ES-I3 (cell line): ENCODE data around the gene SLC1A2.

Experiments used
- H3K36me3 ChIP-seq: 2 replicates; pipeline ENCODE4 v1.6.1; 2013; ENCODE audit warnings: mild to moderate bottlenecking, low read length, control low read depth, moderate library complexity; ENCODE audit not compliant: insufficient read depth
- H3K4me1 ChIP-seq: 2 replicates; pipeline ENCODE4 v1.6.1; 2013; ENCODE audit warnings: mild to moderate bottlenecking, control low read depth, low read length; ENCODE audit not compliant: insufficient read depth
- H3K9ac ChIP-seq: 2 replicates; pipeline ENCODE4 v1.6.1; 2013; ENCODE audit warnings: low read depth, mild to moderate bottlenecking, low read length, moderate library complexity
- H3K9me3 ChIP-seq: 2 replicates; pipeline ENCODE4 v1.6.1; 2013; ENCODE audit warnings: mild to moderate bottlenecking, low read length, moderate library complexity; ENCODE audit not compliant: control insufficient read depth, insufficient read depth

Gene SLC1A2

DNA sequence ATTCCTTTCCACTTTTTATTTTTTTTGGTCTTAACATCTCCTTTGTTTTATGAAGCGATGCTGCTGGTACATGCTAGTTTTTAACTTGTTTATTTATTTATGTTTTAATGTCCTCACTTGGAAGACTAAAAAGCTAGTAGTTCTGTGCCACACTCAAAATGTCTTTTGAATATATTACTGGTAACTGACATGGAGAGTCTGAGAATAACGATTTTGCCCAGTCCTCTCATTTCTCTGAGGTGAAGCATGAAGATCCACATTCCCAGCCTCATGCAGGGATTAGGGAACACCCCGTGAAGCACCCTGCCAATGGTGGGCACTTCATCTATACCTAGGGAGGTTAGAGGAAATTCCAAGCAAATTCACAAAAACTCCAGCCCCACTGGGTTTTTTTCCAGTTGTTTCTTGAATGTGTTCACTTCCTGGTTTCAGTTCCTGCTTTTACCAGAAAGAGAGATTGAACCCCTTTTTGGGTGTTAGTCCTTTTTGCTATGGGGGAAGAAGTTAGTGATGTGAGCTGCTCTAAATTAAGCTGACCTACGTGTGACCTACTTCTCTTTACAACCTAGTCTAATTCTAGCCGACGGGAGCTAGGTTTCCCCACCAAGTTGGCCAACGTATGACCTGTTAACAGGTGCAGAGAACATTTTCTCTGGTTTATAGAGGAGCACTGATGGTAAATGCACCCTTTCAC lies 106.1 kb downstream of the SLC1A2 start:
- Histone ChIP-seq H3K9me3 (no peaks in the 10 kb centered on the region), H3K36me3 (no peaks in the 10 kb centered on the region), H3K9ac (no peak overlapping the region), H3K4me1 (no peaks in the 10 kb centered on the region)

DNA sequence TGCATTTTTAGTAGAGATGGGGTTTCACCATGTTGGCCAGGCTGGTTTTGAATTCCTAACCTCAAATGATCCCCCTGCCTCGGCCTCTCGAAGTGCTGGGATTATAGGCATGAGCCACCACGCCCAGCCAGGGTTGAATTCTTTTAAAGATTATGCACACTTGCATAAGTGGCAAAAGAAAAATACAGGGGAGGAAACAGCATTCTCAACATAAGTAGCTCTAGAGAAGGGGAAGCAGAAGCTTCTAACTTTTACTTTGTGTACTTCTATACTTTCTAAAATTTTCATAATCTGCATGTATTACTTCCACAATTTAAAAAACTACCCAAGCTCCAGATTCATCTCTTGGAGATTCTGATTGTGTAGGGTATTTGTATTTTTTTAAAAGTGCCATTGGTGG lies 108.0 kb downstream of the SLC1A2 start:
- no peaks in the 10 kb centered on the region for H3K9me3 ChIP-seq
- no peaks in the 10 kb centered on the region for H3K4me1 ChIP-seq
- H3K9ac ChIP-seq, result no peak overlapping the region
- H3K36me3 ChIP-seq, result no peaks in the 10 kb centered on the region

DNA sequence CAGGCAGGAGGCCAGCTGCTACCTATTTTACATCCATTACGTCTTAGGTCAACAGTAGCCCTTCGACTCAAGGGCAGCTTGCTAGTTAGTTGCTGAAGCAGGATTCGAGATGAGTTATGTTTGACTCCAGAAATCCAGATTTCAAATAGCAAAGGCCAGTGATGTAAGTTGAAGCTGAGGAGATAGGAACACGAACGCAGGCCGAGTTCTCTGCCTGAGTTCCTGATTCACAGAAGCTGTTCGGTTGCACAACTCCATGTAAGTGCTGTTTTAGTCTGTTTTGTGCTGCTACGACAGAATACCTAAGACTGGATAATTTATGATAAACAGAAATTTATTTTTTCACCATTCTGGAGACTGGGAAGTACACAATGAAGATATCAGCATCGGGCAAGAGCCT lies 111.2 kb downstream of the SLC1A2 start:
- H3K4me1 ChIP-seq, result no peaks in the 10 kb centered on the region
- no peaks in the 10 kb centered on the region for H3K9me3 ChIP-seq
- no peaks in the 10 kb centered on the region for H3K36me3 ChIP-seq
- H3K9ac ChIP-seq, result no peak overlapping the region

DNA sequence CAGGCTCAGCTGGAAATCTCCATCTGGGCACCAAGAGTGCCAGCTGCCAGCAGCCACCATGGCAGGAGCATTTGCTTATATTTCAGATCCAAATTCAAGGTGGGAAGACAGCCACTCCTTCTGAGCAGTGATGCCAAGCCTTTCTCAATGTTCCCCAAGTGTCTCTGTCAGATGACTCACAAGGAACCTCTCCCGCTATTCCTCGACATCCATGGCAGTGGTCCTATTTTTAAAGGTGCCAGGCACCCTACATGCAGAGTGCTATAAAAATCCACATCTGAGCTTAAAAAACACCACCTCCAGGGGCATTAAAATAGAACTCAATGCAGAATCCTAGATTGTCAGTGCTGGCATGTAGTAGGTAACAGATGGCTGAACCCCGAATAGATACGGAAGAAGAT lies 112.1 kb downstream of the SLC1A2 start:
- Histone ChIP-seq H3K4me1 (no peaks in the 10 kb centered on the region), H3K9me3 (no peaks in the 10 kb centered on the region), H3K36me3 (no peaks in the 10 kb centered on the region), H3K9ac (no peak overlapping the region)

DNA sequence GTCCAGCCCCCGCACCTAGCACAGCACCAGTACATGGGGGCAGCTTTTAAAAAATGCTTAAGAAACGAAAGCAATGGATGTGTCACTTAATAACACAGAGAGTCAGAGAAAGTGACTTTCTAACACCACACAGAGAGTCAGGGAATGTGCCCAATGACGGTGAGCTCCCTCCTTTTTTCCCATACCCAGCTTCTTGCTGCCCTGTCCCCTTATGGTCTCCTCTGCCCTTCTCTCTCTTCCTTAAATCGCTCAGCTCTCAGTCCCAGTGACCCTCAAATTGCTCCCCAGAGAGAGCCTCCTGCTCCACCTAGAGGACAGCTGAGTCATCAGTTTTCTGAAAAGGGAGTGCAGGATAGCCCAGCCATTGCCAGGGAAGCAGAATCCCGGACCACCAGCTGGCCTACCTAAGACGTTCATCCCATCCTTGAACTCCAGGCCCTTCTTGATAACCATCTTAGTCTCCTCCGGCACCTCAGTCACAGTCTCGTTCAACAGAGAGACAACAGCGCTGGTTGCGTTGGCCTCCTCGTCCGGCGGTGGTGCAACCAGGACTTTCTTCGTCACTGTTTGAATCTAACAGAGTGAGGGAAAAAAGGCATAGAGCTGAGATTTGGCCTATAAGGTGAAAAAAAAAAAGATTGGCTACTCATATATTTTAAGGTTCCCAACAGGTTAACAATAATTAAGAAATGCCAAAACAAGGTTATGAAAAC lies 113.5 kb downstream of the SLC1A2 start:
- Histone ChIP-seq H3K9me3 (no peaks in the 10 kb centered on the region), H3K9ac (no peak overlapping the region), H3K36me3 (no peaks in the 10 kb centered on the region), H3K4me1 (no peaks in the 10 kb centered on the region)

DNA sequence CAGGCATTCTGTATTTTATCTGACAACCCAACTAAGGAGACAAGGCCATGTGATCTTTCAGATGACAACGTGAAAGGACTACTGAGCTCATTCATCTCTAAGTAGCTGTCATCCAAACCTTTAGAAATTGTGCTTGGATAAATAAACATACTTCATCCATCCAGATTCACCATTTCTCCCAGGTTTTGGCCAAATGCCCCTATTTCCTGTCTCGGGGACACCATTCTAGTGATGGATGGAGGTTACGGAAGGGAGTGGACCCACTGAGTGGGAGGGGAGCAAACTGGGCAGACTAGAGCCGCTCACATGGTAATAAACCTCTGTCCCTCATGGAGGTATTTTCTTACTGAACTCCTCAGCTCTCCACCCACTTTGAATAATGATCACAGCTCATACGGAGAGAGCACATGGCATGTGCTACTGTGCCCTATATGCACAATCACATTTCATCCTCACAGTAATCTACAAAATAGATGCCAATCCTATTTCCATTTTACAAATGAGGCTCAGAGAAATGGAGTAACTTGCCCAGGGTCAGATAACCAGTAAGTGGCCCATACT lies 114.4 kb downstream of the SLC1A2 start:
- no peaks in the 10 kb centered on the region for H3K9me3 ChIP-seq
- H3K36me3 ChIP-seq, result no peaks in the 10 kb centered on the region
- no peak overlapping the region for H3K9ac ChIP-seq
- H3K4me1 ChIP-seq, result no peaks in the 10 kb centered on the region

DNA sequence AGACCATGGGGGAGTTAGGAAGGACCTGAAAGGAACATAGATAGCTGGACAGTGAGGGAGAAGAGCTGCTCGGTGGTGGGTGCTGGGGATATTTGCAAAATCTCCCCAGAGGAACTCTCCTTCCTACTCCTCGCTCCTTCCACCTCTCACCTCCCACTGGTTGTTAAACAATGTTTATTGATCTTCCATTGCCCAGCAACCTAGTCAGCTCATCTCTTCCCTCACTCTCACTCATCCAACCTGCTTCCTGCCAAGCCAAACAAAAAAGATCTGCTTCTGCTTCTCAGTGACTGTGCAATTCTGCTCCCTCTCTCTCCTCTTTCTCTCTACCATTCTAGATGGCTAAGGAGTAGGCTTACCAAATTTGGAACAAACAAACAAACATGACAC lies 115.0 kb downstream of the SLC1A2 start:
- Histone ChIP-seq H3K9ac (no peak overlapping the region), H3K36me3 (no peaks in the 10 kb centered on the region)

DNA sequence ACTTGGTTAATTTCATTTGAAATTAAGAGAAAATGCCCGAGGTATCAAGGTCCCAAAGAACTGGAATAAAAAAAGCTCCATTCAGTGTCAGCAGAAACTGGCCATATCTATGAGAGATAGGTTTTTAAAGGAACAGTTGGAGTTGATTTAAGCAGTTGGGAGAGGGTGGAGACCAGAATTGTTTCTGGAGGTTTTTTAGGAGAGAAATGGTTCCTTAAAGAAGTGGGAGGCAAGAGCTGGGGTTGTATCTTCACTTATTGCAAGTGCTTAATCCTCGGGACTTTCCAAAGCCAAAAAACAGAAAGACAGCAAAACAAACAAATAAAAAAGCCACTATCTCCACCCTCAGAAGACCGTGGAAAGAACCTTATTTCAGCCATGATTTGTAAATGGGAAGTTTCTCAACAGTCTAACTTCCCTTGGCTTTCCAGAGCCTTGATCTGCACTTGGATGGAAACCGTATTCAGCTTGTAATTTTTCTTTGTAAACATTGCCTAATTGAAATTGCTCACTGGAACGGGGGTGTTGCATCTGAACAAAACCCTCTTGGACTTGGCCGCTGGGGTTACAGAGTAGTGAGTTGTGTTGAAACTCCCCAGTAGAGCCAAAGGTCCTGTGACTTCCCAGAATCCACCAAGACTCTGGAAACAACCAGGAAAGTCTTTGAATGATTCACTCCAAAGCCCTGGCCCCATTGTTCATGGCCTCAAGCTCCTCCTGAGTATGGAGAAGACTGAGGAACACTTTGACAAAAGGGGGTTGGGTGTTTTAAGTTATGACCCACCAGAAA lies 115.6 kb downstream of the SLC1A2 start:
- Histone ChIP-seq H3K9ac (no peak overlapping the region), H3K4me1 (no peaks in the 10 kb centered on the region), H3K9me3 (no peaks in the 10 kb centered on the region), H3K36me3 (no peaks in the 10 kb centered on the region)

More for the DNA sequence above, 115.0 kb downstream of the SLC1A2 start:
- Histone ChIP-seq H3K9me3 (no peaks in the 10 kb centered on the region), H3K4me1 (no peaks in the 10 kb centered on the region)

DNA sequence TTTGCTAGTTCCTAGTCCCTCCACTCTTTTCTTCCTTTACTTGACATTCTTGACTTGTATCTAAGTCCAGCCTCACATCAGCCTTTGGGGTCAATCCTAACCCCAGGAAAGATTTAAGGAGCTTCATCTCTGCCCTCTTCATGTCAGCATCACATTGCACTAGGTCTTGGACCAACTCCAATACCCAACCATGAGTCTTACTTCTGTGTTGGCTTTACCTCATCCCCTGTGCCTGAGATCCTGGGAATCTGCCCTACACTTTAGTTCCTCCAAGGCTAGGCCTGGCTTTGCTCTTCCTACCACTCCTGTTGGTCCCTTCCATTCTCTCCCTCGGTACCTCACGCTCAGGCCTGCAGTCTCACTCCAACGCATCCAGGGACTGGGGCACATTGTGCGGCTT lies 117.0 kb downstream of the SLC1A2 start:
- no peaks in the 10 kb centered on the region for H3K4me1 ChIP-seq
- no peaks in the 10 kb centered on the region for H3K9me3 ChIP-seq
- no peaks in the 10 kb centered on the region for H3K36me3 ChIP-seq
- H3K9ac ChIP-seq, result no peak overlapping the region

DNA sequence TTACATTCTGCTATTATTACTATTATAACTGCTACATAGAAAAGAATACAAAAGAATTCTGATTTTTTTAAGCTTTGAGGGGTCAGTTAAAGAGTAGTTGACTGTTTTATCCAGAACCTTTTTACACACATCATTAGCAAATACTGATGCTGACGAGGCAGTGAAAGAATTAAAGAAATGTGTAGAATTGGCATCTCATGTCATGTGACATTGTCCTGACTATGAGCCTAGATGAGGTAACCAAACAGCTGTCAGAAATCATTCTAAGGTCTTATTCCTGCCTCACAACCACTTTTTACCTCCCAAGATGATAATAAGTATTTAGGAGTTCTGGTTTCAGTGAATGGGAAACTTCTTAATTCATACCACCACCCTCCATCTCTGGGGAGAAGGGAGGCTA lies 121.0 kb downstream of the SLC1A2 start:
- Histone ChIP-seq H3K9ac (no peak overlapping the region), H3K36me3 (no peaks in the 10 kb centered on the region), H3K4me1 (no peaks in the 10 kb centered on the region), H3K9me3 (no peaks in the 10 kb centered on the region)

DNA sequence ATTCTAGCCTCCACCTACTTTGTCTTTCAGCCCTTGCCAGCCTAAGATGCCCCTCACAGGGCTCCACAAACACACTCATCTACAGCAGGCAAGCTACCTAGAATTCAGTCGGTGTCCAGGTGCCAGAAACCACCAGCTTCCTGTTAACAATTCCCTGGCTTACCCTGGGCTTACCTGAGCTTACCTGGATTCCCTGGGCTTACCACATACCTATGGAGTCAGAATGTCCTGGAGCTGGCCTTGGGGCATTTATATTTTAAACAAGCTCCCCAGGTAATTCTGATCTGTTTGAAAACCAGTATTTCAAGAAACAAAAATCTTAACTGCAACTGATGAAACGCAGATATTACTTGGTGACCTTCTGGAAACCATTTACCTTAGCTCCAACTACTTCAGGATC lies 123.6 kb downstream of the SLC1A2 start:
- Histone ChIP-seq H3K4me1 (no peaks in the 10 kb centered on the region), H3K36me3 (no peaks in the 10 kb centered on the region), H3K9me3 (no peaks in the 10 kb centered on the region), H3K9ac (no peak overlapping the region)

DNA sequence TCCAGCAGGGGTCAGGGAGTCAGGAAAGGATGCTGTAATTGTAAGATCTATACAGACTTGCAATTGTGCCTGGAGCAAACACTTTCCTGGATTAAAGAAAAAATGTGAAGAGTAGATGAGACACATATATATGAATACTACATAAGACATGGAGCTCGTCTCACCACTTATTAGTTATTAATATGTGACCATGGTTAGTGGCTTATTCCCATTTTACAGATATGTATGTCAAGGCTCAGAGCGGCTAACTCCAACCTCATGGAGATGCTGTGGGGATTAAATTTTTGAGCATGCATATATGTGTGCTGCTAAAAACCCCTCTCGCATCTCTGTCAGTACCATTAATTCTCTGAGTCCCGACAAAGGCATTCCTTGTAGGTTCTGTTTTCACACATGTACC lies 125.7 kb downstream of the SLC1A2 start:
- Histone ChIP-seq H3K9ac (no peak overlapping the region), H3K9me3 (no peaks in the 10 kb centered on the region), H3K4me1 (0 out of 2 replicates have a peak, but pooled peaks cover 3% of the 10 kb centered on the region), H3K36me3 (no peaks in the 10 kb centered on the region)

DNA sequence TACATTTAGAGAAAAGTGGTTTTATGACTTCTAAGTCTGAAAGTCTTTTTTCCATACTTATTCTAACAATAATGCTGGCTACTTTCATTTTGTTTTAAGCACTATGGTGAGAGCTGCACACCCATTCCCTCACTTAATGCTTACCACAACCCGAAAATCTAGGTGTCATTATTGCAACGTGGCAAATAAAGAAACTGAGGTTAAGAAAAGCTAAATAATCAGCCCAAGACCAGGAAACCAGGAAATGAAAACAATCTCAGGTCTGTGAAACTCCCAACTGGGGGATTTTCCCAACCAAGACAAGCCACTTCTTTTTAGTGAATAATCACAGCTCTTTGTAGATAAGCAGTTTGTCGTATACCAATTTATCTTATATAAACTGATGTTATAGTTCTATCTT lies 126.3 kb downstream of the SLC1A2 start:
- Histone ChIP-seq H3K9me3 (no peaks in the 10 kb centered on the region), H3K9ac (no peak overlapping the region), H3K4me1 (0 out of 2 replicates have a peak, but pooled peaks cover 3% of the 10 kb centered on the region), H3K36me3 (no peaks in the 10 kb centered on the region)

DNA sequence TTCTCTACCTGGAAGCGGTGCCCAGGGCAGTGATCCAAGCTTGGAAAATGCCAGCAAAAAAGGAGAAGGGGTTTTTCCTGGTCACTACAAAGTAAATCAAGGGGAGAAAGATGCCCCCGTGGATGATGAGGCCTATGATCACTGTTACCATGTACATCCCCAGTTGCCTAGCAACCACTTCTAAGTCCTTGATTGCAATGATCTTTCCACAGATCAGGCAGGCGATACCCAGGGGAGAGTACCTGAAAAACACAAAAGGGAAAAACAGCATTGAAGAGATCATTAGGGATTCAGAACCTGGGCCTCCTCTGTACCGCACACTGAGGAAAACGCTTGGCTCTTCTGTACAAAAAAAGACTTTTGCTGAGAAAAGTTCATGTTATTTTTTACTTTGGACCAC lies 127.1 kb downstream of the SLC1A2 start:
- Histone ChIP-seq H3K4me1 (0 out of 2 replicates have a peak, but pooled peaks cover 3% of the 10 kb centered on the region), H3K36me3 (no peaks in the 10 kb centered on the region), H3K9me3 (no peaks in the 10 kb centered on the region)

More for the DNA sequence above, 127.1 kb downstream of the SLC1A2 start:
- no peak overlapping the region for H3K9ac ChIP-seq
